Hepatocyte (in vitro differentiated cells): Measurements from ENCODE around the gene FERD3L.

Experiments used
- EZH2 ChIP-seq: fragments of 200-600 bp; sonication (generic); IDR thresholded peaks from 2 replicates; pipeline ENCODE4 v1.6.1; 2016; ENCODE audit warnings: antibody characterized with exemption, mild to moderate bottlenecking, borderline replicate concordance
- TF ChIP-seq, protein P1 (sequence below): fragments of 200-600 bp; sonication (generic); IDR thresholded peaks from 2 replicates; pipeline ENCODE4 v1.5.1; 2016; ENCODE audit warnings: antibody characterized with exemption, mild to moderate bottlenecking; ENCODE audit not compliant: poor library complexity

DNA sequence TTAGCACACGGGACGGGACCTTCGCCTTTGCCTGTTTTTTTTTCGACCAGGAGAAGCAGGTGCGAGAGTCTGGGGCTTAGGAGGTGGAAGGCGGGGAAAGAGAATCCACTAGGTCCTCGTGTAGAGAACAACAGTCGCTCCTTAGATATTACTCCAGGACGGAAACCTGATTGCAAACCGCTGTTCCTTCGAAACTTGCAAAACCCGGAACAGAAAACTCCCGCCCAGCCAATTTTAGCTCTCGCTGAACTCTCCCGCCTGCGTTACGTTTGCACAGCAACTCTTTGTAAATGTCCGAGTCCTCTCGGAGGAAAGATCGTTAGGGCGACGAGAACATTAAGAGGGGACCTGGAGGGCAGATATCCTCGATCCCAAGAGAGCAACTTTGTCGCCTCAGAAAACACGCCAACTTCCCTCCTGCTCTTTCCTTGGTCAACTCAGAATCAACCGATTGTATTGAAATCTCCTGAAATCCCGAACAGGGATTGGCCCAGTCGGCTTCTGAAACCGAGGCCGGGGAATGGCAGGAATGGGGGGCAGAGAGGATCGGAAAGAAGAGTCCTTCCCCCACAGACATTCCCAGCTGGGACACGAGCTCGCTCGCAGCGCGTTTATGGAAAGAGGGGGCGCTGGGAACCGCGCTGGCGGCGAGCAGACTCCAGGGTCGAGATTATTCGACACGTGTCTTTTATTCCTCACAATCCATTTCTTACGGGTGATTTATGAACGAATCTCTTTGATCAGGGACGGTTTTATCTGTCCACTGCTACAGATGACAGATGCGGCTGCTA is 37.7 kb downstream of the FERD3L start:
- TF ChIP-seq, protein P1, sequence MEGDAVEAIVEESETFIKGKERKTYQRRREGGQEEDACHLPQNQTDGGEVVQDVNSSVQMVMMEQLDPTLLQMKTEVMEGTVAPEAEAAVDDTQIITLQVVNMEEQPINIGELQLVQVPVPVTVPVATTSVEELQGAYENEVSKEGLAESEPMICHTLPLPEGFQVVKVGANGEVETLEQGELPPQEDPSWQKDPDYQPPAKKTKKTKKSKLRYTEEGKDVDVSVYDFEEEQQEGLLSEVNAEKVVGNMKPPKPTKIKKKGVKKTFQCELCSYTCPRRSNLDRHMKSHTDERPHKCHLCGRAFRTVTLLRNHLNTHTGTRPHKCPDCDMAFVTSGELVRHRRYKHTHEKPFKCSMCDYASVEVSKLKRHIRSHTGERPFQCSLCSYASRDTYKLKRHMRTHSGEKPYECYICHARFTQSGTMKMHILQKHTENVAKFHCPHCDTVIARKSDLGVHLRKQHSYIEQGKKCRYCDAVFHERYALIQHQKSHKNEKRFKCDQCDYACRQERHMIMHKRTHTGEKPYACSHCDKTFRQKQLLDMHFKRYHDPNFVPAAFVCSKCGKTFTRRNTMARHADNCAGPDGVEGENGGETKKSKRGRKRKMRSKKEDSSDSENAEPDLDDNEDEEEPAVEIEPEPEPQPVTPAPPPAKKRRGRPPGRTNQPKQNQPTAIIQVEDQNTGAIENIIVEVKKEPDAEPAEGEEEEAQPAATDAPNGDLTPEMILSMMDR = no peak
- TF ChIP-seq EZH2 = peak; percentile 85
